HG03066 (cell line): Measurements from ENCODE around the gene CYP2U1.

Experiments used
- ATAC-seq: cut with Tn5 transposase; IDR thresholded peaks from one replicate; pipeline ENCODE4 v1.9.1; 2021; ENCODE audit warnings: low read depth; ENCODE audit not compliant: unreplicated experiment

The CYP2U1 gene

DNA sequence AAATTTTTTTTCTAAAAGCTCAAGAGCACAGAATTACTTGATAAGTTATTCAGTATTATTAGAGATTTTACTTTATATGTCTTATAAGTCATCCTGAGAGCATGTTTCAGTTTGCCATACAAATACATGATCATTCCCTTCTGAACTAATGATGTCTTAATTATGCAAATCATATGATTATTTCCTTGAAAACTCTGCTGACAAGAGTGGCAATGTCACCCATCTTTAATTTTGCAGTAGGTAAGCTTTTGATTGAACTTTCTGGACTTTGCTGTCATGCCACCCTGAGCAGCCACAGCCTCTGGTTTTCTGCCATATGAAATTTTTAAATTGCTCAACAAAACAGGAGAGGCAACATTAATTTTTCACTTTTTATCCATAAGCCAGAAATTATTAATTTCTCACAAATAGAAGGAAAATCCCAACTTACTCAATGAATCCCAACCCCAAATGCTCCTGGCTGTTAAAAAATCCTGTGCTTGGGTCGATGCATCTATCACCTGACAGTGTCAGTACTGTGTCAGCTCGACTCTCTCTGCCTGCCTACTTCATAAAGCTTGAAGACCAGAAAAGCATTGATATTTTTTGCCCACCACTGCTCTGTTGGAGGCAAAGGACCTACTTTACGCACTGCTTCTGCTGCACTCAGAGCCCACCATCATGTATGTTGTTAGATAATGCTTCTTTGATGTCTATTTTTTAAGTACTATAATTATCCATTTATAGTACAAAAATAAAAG, 46.8 kb downstream of the CYP2U1 start:
- ATAC-seq: no peak

DNA sequence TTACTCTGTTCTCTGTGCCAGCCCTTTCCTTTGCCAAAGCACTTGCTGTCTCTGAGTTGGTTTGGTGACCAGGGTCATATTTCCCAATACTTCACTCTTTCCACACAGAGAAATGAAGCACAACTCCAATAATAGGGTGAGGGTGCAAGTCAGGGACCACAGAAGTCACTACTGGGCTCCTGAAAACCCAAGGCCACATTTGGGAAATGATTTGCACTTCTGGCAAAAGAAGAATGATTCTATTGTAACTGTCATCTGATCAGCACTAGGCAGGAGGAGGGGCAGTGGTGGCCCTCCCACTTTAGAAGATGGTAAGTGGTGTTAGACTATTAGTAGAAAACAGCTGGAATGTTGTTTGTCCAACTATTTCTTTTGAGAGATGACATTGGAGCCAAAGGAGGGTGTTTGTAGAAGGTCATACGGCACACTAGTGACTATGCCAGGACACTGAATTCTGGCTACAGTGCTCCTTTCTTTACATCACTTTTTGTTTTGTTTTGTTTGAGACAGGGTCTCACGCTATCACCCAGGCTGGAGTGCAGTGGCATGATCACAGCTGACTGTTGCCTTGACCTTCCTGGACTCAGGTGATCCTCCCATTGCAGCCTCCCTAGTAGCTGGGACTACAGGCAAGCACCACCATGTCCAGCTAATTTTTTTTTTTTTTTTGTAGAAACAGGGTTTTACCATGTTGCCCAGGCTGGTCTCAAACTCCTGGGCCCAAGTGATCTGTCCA, 47.5 kb downstream of the CYP2U1 start:
- ATAC-seq: no peak

DNA sequence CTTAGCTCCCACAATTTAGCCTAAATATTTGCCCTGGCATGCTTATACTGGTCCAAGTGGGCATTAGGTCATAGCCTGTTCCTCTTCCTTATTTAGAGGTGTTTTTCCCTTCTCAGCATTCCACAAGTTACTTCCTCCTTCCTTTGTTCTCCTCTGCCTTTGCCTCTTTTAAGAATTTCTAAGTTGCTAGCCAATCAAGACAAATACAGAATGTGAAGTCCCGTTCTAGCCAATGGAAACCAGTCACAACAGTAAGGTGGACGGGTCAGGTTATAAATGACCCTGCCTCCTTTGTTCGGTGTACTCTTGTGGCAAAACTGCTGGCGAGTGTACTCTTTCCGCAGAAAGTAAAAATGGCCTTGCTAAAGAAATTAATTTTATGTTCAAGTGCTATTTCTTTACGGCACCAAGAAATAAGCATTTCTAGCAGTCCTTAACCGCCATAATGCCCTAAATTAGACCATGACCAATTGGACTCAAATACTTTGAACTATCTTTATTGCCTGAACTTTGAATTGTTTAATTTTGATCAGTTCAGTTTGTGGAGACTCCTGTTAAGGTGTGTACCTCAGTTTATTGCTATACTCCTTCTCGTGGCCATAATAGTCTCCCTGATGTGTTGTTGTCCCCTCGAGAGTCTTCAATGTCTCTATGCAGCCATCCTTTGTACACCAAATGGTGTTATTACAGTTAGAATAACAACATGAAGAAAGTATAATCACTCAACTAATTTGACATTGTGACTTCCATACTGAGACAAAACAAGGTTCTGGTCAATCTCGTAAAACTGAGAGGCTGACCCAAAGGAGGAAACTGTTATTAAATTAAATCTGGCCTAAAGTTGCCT, 56.8 kb downstream of the CYP2U1 start:
- ATAC-seq: no peak

DNA sequence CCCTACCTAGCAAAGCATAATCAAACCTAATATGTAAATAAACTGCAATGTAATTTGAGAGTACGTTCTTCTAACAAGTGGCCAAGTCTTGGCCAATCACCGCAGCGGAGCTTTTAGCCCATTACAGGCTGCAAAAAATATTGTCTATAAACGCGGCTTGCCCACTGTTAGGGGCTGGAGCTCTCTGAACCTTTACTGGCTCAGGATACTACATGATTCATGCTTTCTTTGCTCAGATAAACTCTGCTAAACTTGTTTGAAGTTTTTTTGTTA, 57.4 kb downstream of the CYP2U1 start:
- no peak for ATAC-seq

DNA sequence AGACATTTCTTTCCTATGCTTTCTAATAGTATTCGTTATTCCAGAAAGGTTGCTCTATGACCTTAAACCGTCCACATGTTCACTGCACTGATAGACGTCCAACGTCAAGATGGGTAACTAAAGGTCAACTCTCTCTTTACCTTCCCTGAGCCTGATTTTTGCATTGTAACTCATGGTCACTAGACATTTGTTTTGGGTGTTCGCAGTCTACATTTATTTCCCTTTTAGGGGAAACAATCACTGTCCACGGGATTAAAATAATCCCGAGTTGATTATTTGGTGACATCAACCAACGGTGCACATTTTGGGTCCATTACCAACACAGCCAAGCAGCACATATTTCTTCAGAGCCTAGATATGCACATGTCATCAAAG, 57.8 kb downstream of the CYP2U1 start:
- ATAC-seq: no peak

DNA sequence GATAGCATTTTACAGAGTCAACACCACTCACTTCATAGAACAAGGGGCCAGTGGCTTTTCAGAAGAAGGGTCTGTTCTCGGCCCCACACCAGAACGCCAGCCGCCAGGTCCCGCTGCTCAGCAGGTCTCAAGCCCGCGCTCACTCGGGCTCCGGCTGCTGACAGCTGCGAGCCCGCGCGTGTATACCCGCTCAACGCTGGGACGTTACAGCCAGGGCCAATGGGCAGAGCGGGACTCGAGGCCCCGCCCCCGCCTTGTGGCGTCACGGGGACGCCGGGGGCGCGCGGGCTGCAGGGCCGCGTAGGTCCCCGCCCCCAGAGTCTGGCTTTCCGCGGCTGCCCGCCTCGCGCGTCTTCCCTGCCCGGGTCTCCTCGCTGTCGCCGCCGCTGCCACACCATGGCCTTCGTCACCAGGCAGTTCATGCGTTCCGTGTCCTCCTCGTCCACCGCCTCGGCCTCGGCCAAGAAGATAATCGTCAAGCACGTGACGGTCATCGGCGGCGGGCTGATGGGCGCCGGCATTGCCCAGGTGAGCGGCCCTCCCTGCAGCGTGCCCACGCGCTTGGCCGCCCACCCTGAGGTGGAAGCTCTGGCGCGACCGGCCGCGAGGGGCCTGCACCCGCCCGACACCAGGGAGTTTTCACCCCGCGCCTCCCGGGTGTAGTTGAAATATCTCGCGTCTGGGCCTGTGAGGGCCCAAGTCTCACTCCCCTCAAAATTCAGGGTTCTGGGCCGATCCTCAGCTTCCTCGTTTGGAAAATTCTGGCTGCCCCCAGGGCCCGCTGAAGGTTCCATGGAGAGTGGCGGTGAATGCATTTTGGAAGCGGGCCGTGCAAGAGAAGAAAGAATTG, 58.4 kb downstream of the CYP2U1 start, which contains the start of gene HADH:
Gene HADH (plus strand): TSS at position 353 of the 850 bp plus-strand sequence. CDS start 44 bp downstream, at position 397.
- peak; percentile 94 for ATAC-seq

DNA sequence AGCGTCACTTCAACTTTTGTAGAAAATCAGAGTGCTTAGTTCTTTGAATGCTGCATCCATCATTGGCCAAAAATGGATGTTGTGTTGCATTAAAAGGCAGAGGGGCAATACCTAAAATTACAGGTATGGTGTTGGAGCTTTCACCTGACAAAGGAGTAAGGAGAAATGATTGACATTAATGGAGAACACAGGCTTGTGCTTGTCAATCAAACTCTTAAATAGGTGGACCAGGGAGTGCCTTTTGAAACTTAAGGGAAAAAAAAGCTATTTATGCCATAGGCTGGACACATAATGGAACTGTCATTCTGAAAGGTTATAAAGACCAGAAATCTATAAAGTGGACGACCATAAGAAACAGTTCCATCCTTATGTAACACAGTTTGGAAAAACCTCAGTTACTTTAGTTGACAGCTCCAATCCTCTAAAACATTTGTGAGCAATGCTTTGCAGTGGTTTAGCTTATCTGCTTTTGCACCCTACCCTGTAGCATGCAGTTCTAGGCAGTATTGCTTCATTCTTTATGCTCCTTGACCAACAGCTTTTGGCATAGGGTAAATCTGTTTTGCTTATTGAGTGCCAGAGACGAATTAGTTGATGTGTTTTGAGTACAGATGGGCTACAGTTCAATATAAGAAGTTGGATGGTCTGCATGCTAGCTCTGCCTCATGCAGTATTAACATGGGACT, 60.7 kb downstream of the CYP2U1 start:
- ATAC-seq: no peak

DNA sequence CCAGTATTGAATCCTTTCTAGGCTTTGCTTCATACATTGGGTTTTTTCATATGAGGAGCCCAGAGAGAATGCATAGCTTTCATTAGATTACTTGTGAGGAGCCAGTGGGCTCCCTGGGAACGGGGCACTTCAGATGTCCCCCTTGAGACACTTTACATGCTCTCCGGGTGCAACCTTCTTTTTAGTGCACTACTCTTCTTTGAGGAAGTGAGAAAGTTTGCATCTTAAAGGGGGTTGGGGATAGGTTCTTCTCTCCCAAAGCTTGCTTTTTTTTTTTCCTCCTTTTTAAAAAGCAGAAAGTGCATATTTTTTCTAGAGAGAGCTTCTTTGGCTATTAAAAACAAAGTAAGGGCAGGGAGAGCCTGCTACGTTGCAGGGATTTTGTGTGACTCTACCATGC, 62.6 kb downstream of the CYP2U1 start:
- peak; percentile 32 for ATAC-seq

DNA sequence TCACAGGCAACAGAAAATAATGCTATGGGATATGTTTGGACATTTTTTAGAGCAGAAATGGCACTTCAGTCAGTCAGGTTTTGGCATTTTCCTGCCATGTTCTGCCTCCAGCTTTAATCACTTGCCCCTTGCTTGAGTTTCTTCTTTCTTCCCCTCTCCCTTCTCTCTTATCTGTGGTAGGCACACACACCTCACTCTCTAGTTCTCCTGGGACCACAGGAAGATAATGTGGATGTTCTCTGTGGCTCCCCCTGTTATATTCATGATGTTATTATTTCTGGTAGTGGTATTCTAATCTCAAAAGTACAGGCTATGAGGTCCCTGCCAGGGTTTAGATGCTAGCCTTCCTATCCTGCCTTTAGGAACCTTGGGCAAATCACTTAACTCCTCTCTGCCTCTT, 63.5 kb downstream of the CYP2U1 start:
- no peak for ATAC-seq

DNA sequence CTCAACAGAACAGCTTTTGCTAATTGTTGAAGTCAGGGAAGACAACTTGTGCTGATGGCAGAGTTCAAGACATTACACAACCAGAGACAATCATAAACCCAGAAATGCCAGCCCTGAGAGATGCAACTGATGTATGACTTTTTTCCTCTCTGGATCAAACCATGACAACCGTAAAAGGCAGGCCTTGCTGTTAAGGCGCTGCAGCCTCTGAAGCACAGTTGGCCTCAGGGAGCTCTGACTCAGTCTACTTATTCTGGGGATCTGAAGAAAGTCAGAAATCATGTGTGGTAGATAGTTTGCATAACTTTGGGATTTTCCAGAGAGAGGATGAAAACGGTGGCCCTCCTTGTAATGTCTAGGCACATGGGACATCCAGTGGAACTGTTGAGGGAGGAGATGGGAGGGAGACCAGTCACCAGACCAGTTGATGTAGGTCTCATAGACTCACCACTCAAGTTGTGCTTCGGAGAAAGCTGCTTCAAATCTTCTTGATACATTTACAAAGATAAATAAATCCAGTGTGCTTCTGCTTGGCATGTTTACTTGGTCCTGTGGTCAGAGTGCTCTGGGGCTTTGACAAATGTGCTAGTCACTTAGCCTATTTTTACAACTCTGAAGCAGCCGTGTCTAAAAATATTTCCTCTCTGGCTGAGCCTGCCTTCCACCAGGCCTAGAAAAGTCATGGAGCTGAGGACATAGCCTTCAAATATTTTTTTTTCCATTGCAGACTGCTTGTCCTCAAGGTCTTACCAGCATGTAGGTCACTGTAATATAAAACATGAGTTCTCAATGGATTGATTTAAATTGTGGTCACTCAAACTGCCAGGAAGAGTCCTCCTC, 65.8 kb downstream of the CYP2U1 start:
- no peak for ATAC-seq

DNA sequence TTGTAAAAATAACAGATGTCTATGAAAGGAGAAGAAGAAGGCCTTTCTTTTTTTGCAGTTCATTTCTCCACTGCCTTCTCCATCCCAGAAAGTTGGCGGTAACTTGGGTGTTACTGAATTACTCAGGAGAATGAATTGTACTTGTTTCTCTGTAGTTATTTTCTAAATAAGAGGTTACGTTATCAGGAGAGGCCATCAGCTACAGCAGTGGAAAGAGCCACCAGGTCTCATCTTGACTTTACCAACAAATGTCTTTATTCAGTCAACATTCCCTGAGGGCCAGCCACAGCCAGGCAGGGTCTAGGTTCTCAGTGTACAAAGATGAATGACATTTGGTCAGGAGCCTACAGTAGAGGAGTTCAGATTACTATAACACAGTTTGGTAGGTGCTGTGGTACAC, 66.4 kb downstream of the CYP2U1 start:
- ATAC-seq: no peak

DNA sequence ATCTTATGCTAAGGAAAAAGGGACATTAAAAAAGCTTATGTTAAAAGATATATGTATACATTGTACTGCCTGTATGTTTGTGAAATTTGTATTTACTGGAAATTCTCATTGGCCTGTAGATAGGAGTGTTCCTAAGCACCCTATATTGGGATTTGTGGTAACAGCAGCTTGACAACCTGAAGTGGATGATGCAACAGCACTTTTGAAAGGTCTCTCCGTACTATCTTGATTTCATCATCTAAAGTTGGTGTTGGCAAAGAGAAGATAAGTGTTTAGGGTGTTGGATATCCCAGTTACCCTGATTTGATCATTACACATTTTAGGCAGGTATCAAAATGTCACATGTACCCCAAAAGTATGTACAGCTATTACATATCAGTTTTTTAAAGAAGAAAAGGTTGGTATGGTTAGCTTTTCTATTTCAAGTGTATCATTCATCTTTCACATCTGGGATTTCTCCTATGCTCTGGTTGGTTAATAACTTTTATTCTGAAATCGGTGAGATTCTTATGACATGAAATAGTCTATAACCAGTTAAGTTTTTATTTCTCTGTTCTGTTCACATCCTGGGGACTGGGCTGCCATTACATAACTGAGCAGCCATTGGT, 68.7 kb downstream of the CYP2U1 start:
- no peak for ATAC-seq

DNA sequence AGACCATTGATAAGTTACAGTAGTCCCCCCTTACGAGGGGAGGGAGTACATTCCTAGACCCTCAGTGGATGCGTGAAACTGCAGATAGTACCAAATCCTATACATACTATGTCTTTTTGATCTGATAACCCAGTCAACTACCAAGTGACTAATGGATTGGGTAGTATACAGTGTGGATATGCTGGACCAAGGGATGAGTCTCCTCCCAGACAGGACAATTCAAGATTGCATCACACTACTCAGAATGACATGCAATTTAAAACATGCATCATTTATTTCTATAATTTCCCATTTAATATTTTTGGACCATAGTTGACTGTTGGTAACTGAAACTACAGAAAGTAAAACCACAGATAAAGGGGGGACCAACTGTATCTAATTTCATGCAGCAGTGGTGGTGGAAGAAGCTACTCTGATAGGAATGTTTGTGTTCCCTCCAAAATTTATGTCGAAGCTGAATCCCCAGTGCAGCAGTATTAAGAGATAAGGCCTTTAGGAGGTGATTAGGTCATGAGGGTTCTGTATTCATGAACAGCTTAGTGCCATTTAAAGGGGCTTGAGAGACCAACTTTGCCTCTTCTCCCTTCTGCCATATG, 70.3 kb downstream of the CYP2U1 start:
- ATAC-seq: no peak
